ENCODE measurements around the gene MAGI2.

The MAGI2 gene

GRCh38 chr7:78317371-78317770 is 1136.1 kb downstream of the MAGI2 start:
- TF ChIP-seq, protein P1, sequence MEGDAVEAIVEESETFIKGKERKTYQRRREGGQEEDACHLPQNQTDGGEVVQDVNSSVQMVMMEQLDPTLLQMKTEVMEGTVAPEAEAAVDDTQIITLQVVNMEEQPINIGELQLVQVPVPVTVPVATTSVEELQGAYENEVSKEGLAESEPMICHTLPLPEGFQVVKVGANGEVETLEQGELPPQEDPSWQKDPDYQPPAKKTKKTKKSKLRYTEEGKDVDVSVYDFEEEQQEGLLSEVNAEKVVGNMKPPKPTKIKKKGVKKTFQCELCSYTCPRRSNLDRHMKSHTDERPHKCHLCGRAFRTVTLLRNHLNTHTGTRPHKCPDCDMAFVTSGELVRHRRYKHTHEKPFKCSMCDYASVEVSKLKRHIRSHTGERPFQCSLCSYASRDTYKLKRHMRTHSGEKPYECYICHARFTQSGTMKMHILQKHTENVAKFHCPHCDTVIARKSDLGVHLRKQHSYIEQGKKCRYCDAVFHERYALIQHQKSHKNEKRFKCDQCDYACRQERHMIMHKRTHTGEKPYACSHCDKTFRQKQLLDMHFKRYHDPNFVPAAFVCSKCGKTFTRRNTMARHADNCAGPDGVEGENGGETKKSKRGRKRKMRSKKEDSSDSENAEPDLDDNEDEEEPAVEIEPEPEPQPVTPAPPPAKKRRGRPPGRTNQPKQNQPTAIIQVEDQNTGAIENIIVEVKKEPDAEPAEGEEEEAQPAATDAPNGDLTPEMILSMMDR (conservative IDR thresholded peaks at IDR 0.05; ENCODE audit: low read depth, low read length), result no peak
- H3K4me3 ChIP-seq (ENCODE audit: low read depth, low read length), result no peak overlapping the region
- DNase-seq (ENCODE audit: low read depth), result no peak

- no peak overlapping the region for H3K4me3 ChIP-seq (ENCODE audit: low read depth, low read length)
- TF ChIP-seq, protein P1 (conservative IDR thresholded peaks at IDR 0.05; ENCODE audit: low read depth, low read length), result no peak
- no peak for DNase-seq (ENCODE audit: low read depth)
These were observed 1137.4 kb downstream of the MAGI2 start for GRCh38 chr7:78316110-78316509.

DNA sequence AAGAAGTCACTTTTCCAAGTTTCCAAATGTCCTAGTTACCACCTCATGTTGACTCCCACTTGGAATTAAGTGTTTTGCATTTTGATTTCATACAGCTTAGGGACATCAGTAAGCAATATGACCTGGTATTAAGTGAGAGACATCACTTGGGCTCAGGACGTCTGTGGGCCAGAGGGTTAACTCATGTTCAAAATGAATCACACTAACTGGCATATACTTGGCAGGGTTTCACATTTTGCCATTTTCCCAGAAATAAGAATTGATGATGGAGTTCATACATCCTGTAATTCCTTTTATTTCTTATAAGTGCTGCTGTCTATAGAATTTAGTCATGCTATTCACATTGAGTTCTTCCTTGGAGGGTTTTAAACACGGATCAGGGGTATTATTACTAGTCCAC is 1138.3 kb downstream of the MAGI2 start:
- H3K4me3 ChIP-seq (ENCODE audit: low read depth, low read length), result no peak overlapping the region
- DNase-seq (ENCODE audit: low read depth), result no peak
- TF ChIP-seq, protein P1 (conservative IDR thresholded peaks at IDR 0.05; ENCODE audit: low read depth, low read length), result no peak

DNA sequence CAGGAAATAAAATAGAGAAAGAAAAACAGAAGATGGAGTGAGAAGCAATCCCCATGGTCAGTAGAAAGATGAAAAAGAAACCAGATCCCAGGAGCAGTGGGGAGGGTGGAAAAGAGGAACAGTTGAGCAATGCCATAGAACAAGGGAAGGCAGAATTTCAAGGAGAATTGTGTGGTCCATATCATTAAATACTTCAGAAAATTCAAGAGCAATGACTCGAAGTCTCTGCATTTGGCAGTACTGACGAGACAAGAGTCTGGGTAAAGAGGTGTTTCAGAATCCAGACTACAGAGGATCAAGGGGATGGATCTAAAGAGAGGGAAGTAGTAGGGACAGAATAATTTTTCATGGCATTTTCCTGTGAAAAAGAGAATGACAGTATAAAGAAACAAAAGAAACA is 1142.3 kb downstream of the MAGI2 start:
- DNase-seq (ENCODE audit: low read depth), result no peak
- TF ChIP-seq, protein P1 (conservative IDR thresholded peaks at IDR 0.05; ENCODE audit: low read depth, low read length), result no peak
- no peak overlapping the region for H3K4me3 ChIP-seq (ENCODE audit: low read depth, low read length)

- no peak for DNase-seq (ENCODE audit: low read depth)
- TF ChIP-seq, protein P1 (conservative IDR thresholded peaks at IDR 0.05; ENCODE audit: low read depth, low read length), result no peak
- no peak overlapping the region for H3K4me3 ChIP-seq (ENCODE audit: low read depth, low read length)
These were observed 1145.6 kb downstream of the MAGI2 start for GRCh38 chr7:78307892-78308291.

DNA sequence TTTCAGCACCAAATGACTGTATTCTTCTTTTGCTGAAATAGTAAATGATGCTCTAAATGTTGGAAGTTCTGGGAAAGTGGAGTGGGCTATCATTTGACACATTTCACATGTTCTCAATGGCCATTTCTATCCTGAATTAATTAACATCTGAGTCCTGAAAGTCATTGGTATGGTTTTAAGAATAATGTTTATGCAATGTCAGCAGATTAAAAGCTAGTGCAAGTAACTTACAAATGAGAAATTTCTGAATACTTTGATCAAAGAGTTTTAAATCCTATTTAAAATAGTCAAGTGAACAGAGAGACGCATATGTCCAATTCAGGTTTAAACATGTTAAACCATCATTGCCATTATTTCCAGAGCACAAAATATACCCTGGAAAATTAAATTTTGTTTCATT is 1146.8 kb downstream of the MAGI2 start:
- no peak for DNase-seq (ENCODE audit: low read depth)
- TF ChIP-seq, protein P1 (conservative IDR thresholded peaks at IDR 0.05; ENCODE audit: low read depth, low read length), result no peak
- no peak overlapping the region for H3K4me3 ChIP-seq (ENCODE audit: low read depth, low read length)

DNA sequence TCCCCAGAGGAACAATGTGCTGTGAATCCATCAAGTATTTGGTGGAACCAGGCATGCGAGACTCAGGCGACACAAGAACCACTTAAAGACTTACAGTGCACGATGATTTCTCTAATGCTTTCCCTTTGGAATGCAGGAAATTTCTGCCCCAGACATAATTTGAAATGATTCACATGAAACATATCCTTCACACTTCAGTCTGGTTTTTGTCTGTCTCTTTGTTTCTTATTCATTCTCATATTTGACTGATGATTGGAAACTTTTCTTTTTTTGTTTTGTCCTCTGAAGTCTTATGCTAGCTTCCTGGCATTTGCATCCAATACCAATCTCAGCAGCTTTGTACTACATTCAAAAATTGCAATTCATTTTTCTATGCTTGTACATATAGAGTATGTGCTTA is 1152.1 kb downstream of the MAGI2 start:
- TF ChIP-seq, protein P1 (conservative IDR thresholded peaks at IDR 0.05; ENCODE audit: low read depth, low read length), result no peak
- H3K4me3 ChIP-seq (ENCODE audit: low read depth, low read length), result no peak overlapping the region
- peak; percentile 9 for DNase-seq (ENCODE audit: low read depth)

Measured in choroid plexus epithelial cell (primary cell).